Activated CD8-positive, alpha-beta memory T cell treated with anti-CD3 and anti-CD28 coated beads, Interleukin-2, amount 10 ng/mL, durations not matched to agents 7 days and 5 days (primary cell): Measurements from ENCODE around the gene ENGASE. TPM values are rescaled to one million over a fixed set of nuclear protein-coding genes. Genes with fewer than 3 reads are reported as not detected.
"Not testable (repeated sequence)": the region's sequence is repeated elsewhere in the genome, so short reads cannot be mapped to it uniquely, and the experiment has no call there.

Experiments used
- ATAC-seq: fragments of 150-1000 bp; cut with Tn5 transposase; one replicate; pipeline ENCODE4 v1.10.0; 2021; ENCODE audit warnings: moderate library complexity
- CTCF ChIA-PET: fragments of 350-600 bp; sonication (Branson Sonifier 250); formaldehyde crosslinking; loops from one replicate; lab custom pipeline; 2021; ENCODE audit warnings: antibody characterized with exemption; lab: Charles Lee
- DNase-seq: peaks from one replicate; pipeline ENCODE4 v3.0.0-alpha.2; 2020
- H3K27ac Mint-ChIP-seq: one replicate; pipeline ENCODE4 v1.8.0; 2021; ENCODE audit warnings: mild to moderate bottlenecking, mixed read lengths
- H3K27me3 Mint-ChIP-seq: one replicate; pipeline ENCODE4 v1.8.0; 2021; ENCODE audit warnings: mixed read lengths
- H3K36me3 Mint-ChIP-seq: one replicate; pipeline ENCODE4 v1.8.0; 2021; ENCODE audit warnings: mild to moderate bottlenecking, mixed read lengths
- H3K4me1 Mint-ChIP-seq: one replicate; pipeline ENCODE4 v1.8.0; 2021; ENCODE audit warnings: mixed read lengths
- H3K4me3 Mint-ChIP-seq: one replicate; pipeline ENCODE4 v1.8.0; 2021; ENCODE audit warnings: mild to moderate bottlenecking, moderate library complexity, mixed read lengths
- H3K9me3 Mint-ChIP-seq: one replicate; pipeline ENCODE4 v1.8.0; 2022; ENCODE audit warnings: low read depth, mixed read lengths
- total RNA-seq, 2 experiments: library from RNA; stranded (reverse); gene quantifications; one replicate each; pipeline ENCODE4 v1.2.3, GENCODE V29; 2021

Gene ENGASE
- total RNA-seq, result 10 to 100 TPM; 42.9 to 45.7 TPM

- H3K27me3 Mint-ChIP-seq, result no peaks in the 10 kb centered on the region
- ATAC-seq (peak; percentile 99), DNase-seq (peak; percentile 93)
- H3K36me3 Mint-ChIP-seq, result peaks cover 3% of the 10 kb centered on the region
- H3K4me3 Mint-ChIP-seq, result peak within 1 kb of the TSS; percentile 83
- CTCF ChIA-PET, result interaction anchor here (0.8 to 4.5 kb wide), 7 partner anchors 9 to 636 kb away, joined by 3 to 30 read pairs (median 9); no protein-coding TSS in a partner anchor
- H3K9me3 Mint-ChIP-seq, result no peaks in the 10 kb centered on the region
- H3K27ac Mint-ChIP-seq, result peak within 1 kb of the TSS; percentile 77
- peaks cover 10% of the 10 kb centered on the region for H3K4me1 Mint-ChIP-seq
Observed at GRCh38 chr17:79074649-79075445, at the start of gene ENGASE. Gene ENGASE, plus strand, starts transcription at chr17:79074824. Its CDS starts 121 bp downstream, at chr17:79074945.

- peaks cover 57% of the 10 kb centered on the region for H3K27me3 Mint-ChIP-seq
- CTCF ChIA-PET, result interaction anchor here (1.4 to 1.5 kb wide), 2 partner anchors 17 to 367 kb away, joined by 3 read pairs; no protein-coding TSS in a partner anchor
- no peak overlapping the region for H3K27ac Mint-ChIP-seq
- no peak for ATAC-seq
- no peaks in the 10 kb centered on the region for H3K36me3 Mint-ChIP-seq
- H3K4me1 Mint-ChIP-seq, result peaks cover 6% of the 10 kb centered on the region
- no peak for DNase-seq
- peak overlapping the region; percentile 36 for H3K4me3 Mint-ChIP-seq
- no peaks in the 10 kb centered on the region for H3K9me3 Mint-ChIP-seq
Observed at GRCh38 chr17:79024901-79025737, 49.5 kb upstream of the ENGASE start.

GRCh38 chr17:79026376-79027273, 48.0 kb upstream of the ENGASE start:
- no peak for DNase-seq
- Mint-ChIP-seq H3K4me3 (no peak overlapping the region), H3K9me3 (no peaks in the 10 kb centered on the region), H3K36me3 (no peaks in the 10 kb centered on the region), H3K27me3 (peaks cover 43% of the 10 kb centered on the region), H3K4me1 (peaks cover 6% of the 10 kb centered on the region), H3K27ac (no peak overlapping the region)
- no peak for ATAC-seq
- CTCF ChIA-PET, result interaction anchor here (0.5 to 1.5 kb wide), 4 partner anchors 15 to 365 kb away, joined by 3 to 4 read pairs (median 3); no protein-coding TSS in a partner anchor

- no peak for ATAC-seq
- no peak overlapping the region for H3K27ac Mint-ChIP-seq
- peaks cover 6% of the 10 kb centered on the region for H3K4me1 Mint-ChIP-seq
- H3K4me3 Mint-ChIP-seq, result no peak overlapping the region
- CTCF ChIA-PET, result interaction anchor here (1.2 kb wide), 1 partner anchor 14 kb away, joined by 3 read pairs; no protein-coding TSS in a partner anchor
- no peaks in the 10 kb centered on the region for H3K9me3 Mint-ChIP-seq
- H3K27me3 Mint-ChIP-seq, result peaks cover 44% of the 10 kb centered on the region
- no peaks in the 10 kb centered on the region for H3K36me3 Mint-ChIP-seq
- DNase-seq, result no peak
Observed at GRCh38 chr17:79027274-79027924, 47.2 kb upstream of the ENGASE start.

- CTCF ChIA-PET, result interaction anchor here (1.2 kb wide), 1 partner anchor 14 kb away, joined by 3 read pairs; no protein-coding TSS in a partner anchor
- no peaks in the 10 kb centered on the region for H3K9me3 Mint-ChIP-seq
Observed at GRCh38 chr17:79027925-79028491, 46.6 kb upstream of the ENGASE start.

GRCh38 chr17:79028496-79029326, 45.9 kb upstream of the ENGASE start:
- H3K36me3 Mint-ChIP-seq, result no peaks in the 10 kb centered on the region
- no peaks in the 10 kb centered on the region for H3K9me3 Mint-ChIP-seq
- no peak for ATAC-seq
- no peak for DNase-seq
- H3K4me1 Mint-ChIP-seq, result peaks cover 6% of the 10 kb centered on the region
- CTCF ChIA-PET, result no interaction called here
- H3K27me3 Mint-ChIP-seq, result peaks cover 31% of the 10 kb centered on the region
- no peak overlapping the region for H3K27ac Mint-ChIP-seq
- no peak overlapping the region for H3K4me3 Mint-ChIP-seq

More at GRCh38 chr17:79027925-79028491, 46.6 kb upstream of the ENGASE start:
- no peak for ATAC-seq
- Mint-ChIP-seq H3K4me3 (no peak overlapping the region), H3K27ac (no peak overlapping the region), H3K27me3 (peaks cover 38% of the 10 kb centered on the region), H3K36me3 (no peaks in the 10 kb centered on the region), H3K4me1 (peaks cover 6% of the 10 kb centered on the region)
- no peak for DNase-seq

- no peak overlapping the region for H3K4me3 Mint-ChIP-seq
- H3K27ac Mint-ChIP-seq, result no peak overlapping the region
- CTCF ChIA-PET, result no interaction called here
- no peaks in the 10 kb centered on the region for H3K36me3 Mint-ChIP-seq
- no peaks in the 10 kb centered on the region for H3K9me3 Mint-ChIP-seq
- ATAC-seq, result no peak
- DNase-seq, result no peak
- peaks cover 27% of the 10 kb centered on the region for H3K27me3 Mint-ChIP-seq
- H3K4me1 Mint-ChIP-seq, result peaks cover 2% of the 10 kb centered on the region
Observed at GRCh38 chr17:79029327-79030009, 45.2 kb upstream of the ENGASE start.

- CTCF ChIA-PET, result interaction anchor here (0.6 kb wide), 1 partner anchor 252 kb away, joined by 3 read pairs; no protein-coding TSS in a partner anchor
- H3K9me3 Mint-ChIP-seq, H3K27ac Mint-ChIP-seq, ATAC-seq, H3K36me3 Mint-ChIP-seq, H3K4me3 Mint-ChIP-seq, DNase-seq, H3K4me1 Mint-ChIP-seq: not testable (repeated sequence)
- H3K27me3 Mint-ChIP-seq, result peaks cover 18% of the 10 kb centered on the region
Observed at GRCh38 chr17:79030636-79031035, 44.0 kb upstream of the ENGASE start.

- H3K4me1 Mint-ChIP-seq, result no peaks in the 10 kb centered on the region
- CTCF ChIA-PET, result interaction anchor here (1.3 kb wide), 1 partner anchor 13 kb away, joined by 4 read pairs; no protein-coding TSS in a partner anchor
- no peak overlapping the region for H3K27ac Mint-ChIP-seq
- peaks cover 11% of the 10 kb centered on the region for H3K27me3 Mint-ChIP-seq
- DNase-seq (no peak), ATAC-seq (no peak)
- H3K4me3 Mint-ChIP-seq, result no peak overlapping the region
- no peaks in the 10 kb centered on the region for H3K9me3 Mint-ChIP-seq
- H3K36me3 Mint-ChIP-seq, result no peaks in the 10 kb centered on the region
Observed at GRCh38 chr17:79031996-79032875, 42.4 kb upstream of the ENGASE start.

- H3K9me3 Mint-ChIP-seq, result no peaks in the 10 kb centered on the region
- DNase-seq (no peak), ATAC-seq (no peak)
- peaks cover 11% of the 10 kb centered on the region for H3K27me3 Mint-ChIP-seq
- H3K27ac Mint-ChIP-seq, result no peak overlapping the region
- CTCF ChIA-PET, result interaction anchor here (0.7 to 1.3 kb wide), 3 partner anchors 9 to 204 kb away, joined by 3 to 4 read pairs (median 3); no protein-coding TSS in a partner anchor
- no peak overlapping the region for H3K4me3 Mint-ChIP-seq
- H3K36me3 Mint-ChIP-seq, result no peaks in the 10 kb centered on the region
- H3K4me1 Mint-ChIP-seq, result no peaks in the 10 kb centered on the region
Observed at GRCh38 chr17:79033046-79033616, 41.5 kb upstream of the ENGASE start.
